ENCODE measurements around the gene PEA15.

The PEA15 gene, protein sequence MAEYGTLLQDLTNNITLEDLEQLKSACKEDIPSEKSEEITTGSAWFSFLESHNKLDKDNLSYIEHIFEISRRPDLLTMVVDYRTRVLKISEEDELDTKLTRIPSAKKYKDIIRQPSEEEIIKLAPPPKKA

DNA sequence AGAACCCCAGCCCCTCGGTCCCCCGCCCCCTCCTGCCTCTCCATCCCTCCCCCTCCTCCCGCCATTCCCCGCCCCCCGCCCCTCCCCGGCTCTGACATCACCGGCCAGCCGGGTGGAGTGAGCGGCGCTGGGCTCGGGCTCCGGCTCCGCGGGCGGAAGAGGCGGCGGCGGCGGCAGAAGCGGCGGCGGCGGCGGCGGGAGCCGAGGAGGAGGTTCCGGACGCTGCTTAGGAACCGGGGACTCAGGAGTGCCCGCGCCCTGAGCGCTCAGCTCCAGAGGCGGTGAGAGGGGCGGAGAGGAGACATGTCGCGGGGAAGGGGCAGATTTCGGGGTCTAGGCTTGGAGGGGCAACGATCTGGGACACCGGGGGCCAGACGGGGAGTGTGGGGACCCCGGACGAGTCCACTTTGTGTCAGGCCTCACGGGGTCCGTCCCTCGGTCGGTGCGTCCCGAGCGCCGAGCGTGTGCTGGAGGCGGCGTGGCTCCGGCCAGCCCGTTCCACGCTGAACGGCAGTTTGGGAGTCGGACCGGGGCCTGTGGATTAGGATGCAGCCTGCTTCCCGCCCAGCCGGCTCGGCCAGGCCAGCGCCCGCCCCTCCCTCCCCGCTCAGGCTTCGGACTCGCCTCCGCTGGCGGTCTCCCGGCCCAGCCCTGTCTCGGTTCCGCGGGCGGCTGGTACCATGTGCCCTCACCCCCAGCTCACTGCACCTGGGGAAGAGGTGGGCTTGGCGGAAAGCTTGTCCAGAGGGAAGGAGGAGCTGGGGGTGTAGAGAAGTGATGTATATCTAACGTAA lies at the start of gene PEA15:
PEA15 (plus strand) TSS at position 143 of the 794 bp plus-strand sequence. CDS start 6,161 bp downstream, outside the sequence.
- in situ Hi-C loops (cut with HindIII; ENCODE audit: low sequenced_read_pairs), result loop anchor here (10.0 kb wide), 1 partner anchor 61 kb away; no protein-coding TSS in a partner anchor

DNA sequence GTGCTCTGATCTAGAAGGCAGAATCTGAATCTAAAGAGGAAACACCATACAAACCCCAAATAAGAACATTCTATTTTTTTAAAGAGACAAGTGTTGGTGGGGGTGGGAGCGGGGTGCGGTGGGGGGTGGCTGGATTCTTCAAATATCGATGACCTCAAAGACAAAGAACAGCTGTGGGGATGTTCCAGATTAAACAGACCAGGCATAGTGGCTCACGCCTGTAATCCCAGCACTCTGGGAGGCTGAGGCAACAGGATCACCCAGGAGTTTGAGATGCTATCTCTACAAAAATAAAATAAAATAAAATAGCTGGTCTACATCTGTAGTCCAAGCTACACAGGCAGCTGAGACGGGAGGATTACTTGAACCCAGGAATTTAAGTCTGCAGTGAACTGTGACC lies 48.8 kb upstream of the PEA15 start:
- in situ Hi-C loops (cut with HindIII; ENCODE audit: low sequenced_read_pairs), result no loop called here

DNA sequence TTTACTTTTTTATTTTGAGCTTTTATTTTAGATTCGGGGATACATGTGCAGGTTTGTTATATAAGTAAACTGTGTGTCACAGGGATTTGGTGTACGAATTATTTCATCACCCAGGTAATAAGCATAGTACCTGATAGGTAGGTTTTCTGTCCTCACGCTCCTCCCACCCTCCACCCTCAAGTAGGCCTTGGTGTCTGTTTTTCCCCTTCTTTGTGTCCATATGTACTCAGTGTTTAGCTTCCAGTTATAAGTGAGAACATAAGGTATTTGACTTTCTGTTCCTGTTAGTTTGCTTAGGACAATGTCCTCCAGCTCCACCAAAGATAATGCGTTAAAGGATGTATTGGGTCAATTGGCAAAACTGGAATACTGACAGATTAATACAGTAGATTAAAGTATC lies 48.0 kb upstream of the PEA15 start:
- in situ Hi-C loops (cut with HindIII; ENCODE audit: low sequenced_read_pairs), result no loop called here

DNA sequence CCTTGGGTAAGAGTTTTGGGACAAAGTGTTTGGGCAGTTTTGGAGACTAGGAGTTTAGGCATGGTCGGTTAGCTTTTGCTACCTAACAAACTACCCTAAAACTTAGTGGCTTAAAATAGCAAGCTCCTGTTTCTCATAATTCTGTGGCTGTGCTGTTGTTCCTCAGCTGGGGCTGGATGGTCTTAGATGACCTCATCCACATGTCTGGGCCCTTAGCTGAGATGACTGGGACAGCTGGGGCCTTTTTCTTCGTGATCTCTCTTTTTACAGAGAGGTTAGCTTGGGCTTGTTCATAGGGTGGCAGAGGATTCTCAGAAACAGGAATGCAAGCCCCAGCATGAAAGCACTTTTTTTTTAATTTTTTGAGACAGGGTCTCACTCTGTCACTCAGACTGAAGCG lies 47.2 kb upstream of the PEA15 start:
- in situ Hi-C loops (cut with HindIII; ENCODE audit: low sequenced_read_pairs), result no loop called here

DNA sequence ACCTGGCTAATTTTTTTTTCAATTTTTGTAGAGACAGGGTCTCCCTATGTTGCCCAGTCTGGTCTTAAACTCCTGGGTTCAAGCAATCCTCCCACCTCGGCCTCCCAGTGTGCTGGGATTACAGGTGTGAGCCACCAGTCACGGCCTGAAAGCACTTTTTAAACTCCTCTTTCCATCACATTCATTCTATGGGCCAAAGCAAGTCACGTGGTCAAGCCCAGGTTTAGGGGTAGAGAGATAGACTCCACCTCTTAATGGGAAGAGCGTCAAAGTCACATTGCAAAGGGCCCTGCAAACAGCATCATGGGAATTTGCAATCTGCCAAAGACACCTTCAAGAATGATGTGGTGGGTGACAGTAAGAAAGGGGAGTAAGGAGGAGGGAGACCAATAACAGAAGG lies 46.6 kb upstream of the PEA15 start:
- in situ Hi-C loops (cut with HindIII; ENCODE audit: low sequenced_read_pairs), result no loop called here

DNA sequence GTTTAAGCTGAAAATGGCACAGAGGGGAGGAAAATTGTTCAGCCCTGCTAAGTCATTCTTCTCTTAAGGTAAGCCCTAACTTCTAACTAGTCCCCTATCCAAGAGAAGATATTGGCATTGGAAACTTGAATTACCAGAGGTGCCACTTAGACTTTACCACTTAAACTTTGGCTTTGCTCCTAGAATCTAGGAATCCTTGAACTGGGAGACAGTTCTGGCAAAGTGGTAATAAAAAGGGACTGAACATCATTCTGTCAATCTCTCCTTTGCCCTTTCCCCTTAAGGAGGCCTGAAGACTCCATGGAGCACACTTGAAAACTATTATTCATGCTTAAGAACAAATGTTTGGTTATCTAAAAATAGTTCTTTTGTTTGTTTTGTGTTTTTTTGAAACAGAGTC lies 45.3 kb upstream of the PEA15 start:
- in situ Hi-C loops (cut with HindIII; ENCODE audit: low sequenced_read_pairs), result no loop called here

DNA sequence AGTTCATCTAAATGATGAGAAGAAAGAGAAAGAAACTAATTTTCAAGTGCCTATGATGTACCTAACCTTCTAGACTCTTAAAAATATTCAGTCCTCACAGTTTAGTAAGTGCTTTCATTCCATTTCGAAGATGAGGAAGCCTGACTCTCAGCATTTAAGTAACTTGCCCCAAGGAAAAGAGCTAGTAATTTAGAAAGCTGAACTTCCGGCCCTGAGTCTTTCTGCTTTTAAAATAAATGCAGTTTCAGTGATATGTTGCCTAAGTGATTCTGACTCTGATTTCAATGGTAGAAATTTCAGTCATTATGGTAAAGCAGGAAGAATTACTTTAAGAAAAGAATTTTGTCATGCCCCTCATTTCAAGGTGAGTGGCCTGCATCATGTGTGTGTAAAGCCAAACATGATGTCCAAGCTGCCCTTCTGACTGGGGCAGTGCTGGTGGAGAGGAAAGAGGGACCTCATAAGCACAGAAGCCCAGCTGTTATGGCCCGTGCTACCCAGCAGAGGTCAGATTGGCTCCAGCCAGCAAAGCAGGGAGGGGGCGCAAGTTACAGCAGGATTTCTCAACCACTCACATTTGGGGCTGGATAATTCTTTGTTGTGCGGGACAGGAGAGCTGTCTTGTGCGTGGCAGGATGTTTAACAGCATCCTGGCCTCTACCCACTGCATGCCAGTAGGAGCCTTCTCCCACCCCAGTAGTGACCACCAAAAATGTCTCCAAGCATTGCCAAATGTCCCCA lies 43.0 kb upstream of the PEA15 start:
- in situ Hi-C loops (cut with HindIII; ENCODE audit: low sequenced_read_pairs), result no loop called here

DNA sequence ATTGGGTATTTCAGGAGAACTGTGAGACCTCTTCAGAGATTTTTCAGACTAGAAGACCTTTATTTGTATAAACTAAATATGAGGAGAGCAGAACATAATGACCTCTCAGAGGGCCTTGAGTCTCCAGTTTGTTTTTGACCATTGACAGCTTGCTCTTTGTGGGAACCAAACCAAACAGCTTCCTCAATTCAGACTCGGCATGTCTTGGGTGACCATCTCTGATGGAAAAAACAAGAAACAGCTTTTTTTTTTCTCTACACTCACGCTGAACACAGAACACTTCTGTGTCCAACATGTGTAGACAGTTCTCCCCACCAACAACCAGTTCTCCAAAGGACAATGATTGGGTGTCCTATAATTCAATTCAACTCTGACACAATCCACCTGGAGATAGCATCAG lies 42.3 kb upstream of the PEA15 start:
- in situ Hi-C loops (cut with HindIII; ENCODE audit: low sequenced_read_pairs), result no loop called here

DNA sequence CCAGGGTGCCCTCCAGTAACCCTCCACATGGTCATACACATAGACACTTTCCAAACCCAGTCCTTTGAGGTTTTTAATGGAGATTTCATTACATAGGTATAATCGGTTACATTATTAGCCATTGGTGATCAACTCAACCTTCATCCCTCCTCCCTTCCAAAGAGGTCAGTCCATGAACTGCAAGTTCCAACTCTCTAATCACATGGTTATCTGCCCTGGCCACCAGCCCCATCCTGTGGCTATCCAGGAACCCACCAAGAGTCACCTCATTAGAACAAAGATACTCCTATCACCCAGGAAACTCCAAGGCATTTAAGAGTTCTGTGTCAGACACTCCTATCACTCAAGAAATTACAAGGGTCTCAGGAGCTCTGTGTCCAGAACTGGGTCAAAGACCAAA lies 41.6 kb upstream of the PEA15 start:
- in situ Hi-C loops (cut with HindIII; ENCODE audit: low sequenced_read_pairs), result no loop called here

DNA sequence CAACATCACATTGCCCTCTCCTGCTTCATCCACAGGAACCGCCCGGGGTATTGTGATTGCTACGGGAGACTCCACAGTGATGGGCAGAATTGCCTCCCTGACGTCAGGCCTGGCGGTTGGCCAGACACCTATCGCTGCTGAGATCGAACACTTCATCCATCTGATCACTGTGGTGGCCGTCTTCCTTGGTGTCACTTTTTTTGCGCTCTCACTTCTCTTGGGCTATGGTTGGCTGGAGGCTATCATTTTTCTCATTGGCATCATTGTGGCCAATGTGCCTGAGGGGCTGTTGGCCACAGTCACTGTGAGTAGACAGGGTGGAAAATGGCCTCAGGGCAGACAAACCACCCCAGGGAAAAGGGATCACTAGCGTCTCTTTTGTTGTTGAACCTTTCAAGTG lies 41.1 kb upstream of the PEA15 start:
- in situ Hi-C loops (cut with HindIII; ENCODE audit: low sequenced_read_pairs), result no loop called here

DNA sequence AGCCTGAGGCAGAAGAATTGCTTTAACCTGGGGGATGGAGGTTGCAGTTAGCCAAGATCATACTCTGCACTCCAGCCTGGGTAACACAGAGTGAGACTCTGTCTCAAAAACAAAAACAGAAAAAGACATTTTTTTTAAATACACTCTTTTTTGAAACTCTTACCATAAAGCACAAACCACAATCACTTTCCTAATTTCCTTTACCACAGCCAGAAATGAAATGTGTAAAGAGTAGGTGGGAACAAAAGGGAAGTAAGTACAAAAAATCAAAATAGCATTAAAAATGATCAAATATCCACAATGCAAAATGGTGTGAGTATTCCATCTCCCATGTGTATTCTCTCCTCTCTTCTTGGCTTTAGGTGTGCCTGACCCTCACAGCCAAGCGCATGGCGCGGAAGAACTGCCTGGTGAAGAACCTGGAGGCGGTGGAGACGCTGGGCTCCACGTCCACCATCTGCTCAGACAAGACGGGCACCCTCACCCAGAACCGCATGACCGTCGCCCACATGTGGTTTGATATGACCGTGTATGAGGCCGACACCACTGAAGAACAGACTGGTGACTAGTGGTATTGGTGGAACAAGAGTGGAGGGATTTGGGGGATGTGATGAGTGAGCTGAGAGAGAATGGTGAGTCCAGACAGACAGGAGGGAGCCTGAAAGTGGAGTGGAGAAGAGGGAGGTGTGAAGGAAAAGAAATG lies 38.9 kb upstream of the PEA15 start:
- in situ Hi-C loops (cut with HindIII; ENCODE audit: low sequenced_read_pairs), result no loop called here

DNA sequence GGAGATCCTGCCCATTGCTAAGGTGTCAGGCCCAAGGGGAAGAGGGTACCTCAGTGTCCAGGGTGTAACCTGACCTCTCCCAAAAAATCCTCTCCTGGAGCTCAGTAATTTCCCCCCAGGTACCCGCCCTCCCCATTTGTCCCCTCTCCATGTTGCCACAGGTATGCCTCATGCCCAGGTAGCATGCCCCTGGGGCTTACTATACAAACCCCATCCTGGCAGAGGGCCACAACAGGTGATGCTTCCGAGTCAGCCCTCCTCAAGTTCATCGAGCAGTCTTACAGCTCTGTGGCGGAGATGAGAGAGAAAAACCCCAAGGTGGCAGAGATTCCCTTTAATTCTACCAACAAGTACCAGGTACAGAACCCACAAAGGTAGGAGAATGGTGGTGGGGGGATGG lies 38.1 kb upstream of the PEA15 start:
- in situ Hi-C loops (cut with HindIII; ENCODE audit: low sequenced_read_pairs), result no loop called here

DNA sequence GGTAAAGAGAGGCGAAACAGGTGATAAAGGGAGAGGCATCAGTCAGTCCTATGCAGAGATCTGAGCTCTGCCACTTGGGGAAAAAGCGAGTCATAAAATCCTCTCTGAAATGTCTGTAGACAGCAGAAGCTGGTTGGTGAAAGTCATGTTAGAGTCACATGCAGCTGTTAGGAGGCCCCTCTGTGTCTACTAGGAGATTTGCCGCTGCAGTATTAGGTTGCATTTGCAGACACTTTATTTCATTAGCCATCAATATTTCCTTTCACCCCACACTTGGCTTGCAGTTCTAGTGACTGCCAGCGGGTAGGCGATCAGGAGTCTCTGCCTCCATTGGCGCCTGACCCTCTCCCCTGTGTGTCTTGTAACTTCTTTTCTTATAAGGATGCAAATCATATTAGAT lies 37.6 kb upstream of the PEA15 start:
- in situ Hi-C loops (cut with HindIII; ENCODE audit: low sequenced_read_pairs), result no loop called here

DNA sequence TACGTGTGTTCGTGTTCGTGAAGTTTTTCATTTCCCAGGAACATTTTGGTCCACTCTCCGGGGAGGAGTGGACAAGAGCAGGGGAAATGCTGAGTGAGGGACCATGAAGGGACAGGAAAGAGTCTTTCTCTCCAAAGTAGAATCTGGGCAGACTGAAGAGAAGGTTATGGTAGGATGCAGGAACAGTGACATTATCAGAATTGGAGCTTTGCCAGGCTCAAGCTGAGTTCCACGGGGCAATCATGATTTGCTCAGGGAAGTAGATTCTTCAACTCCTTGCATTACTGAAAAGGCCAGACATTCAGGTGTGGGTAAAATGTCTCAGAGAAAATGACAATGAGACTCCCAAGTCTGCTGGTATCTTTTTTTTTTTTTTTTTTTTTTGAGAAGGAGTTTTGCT lies 37.2 kb upstream of the PEA15 start:
- in situ Hi-C loops (cut with HindIII; ENCODE audit: low sequenced_read_pairs), result no loop called here

DNA sequence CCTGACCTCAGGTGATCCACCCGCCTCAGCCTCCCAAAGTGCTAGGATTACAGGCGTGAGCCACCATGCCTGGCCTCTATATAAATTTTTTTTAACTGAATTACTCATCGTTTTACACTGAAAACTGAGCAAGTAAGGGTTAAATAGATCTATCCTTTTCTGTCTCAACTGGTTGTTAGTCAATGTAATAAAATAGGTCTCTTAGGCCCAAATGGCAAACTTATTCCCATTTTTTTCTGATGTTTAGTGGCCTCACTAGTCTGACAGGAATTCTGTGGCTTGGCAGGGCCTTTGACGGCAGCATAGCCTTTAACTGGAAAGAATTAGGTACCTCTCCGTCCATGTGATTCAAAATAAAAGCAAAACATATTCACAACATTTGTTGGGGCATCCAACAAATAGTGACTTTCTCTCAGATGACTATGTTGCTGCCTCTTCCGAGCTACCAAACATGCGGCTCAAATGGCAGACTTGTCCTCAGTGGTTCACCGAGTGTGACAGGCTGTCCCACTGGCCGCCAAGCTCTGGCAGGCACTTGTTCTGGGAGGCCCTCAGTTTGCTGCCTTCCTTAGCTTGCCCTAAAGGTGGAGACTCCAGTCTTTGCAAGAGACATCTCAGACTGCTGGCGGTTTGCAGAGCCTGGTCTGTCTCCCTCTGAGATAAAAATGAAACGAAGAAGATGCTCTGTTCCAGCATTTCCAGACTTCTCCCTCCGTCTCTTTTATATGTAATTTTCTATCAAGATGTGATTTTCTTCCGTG lies 36.4 kb upstream of the PEA15 start:
- in situ Hi-C loops (cut with HindIII; ENCODE audit: low sequenced_read_pairs), result no loop called here

DNA sequence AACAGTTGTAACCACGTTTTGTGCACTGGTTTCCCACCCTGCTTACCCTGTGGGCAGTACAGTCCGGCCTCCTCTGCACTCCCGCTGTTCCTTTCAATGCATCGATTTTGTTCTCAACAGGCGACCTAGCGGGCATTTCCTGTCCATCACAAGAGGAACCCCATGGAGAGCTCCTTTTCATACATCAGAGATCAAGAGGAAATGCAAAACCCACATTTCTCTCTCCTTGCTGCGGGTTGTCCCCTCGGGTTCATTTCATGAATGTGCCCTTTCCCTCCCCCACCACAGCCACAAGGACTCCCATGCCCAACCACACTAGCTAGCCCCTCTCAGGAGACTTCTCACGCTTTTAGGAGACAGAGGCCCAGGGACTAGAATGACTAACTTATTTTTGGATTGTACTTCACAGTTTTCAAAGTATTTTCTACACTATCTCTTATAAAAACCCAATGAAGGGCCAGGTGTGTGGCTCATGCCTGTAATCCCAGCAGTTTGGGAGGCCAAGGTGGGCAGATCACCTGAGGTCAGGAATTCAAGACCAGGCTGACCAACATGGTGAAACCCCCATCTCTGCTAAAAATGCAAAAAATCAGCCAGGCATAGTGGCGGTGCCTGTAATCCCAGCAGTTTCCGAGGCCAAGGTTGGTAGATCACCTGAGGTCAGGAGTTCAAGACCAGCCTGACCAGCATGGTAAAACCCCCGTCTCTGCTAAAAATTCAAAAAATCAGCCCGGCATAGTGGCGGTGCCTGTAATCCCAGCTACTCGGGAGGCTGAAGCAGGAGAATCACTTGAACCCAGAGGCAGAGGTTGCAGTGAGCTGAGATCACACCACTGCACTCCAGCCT lies 35.4 kb upstream of the PEA15 start:
- in situ Hi-C loops (cut with HindIII; ENCODE audit: low sequenced_read_pairs), result no loop called here

DNA sequence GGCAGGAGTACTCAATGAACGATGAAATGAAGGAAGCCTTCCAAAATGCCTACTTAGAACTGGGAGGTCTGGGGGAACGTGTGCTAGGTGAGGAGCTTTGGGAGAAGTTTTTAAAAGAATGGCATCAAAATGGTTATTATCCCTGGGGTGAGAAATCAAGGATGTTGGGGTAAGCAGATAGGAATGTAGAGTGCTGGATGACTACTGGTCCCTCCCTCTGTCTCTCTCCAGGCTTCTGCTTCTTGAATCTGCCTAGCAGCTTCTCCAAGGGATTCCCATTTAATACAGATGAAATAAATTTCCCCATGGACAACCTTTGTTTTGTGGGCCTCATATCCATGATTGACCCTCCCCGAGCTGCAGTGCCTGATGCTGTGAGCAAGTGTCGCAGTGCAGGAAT lies 33.8 kb upstream of the PEA15 start:
- in situ Hi-C loops (cut with HindIII; ENCODE audit: low sequenced_read_pairs), result no loop called here

DNA sequence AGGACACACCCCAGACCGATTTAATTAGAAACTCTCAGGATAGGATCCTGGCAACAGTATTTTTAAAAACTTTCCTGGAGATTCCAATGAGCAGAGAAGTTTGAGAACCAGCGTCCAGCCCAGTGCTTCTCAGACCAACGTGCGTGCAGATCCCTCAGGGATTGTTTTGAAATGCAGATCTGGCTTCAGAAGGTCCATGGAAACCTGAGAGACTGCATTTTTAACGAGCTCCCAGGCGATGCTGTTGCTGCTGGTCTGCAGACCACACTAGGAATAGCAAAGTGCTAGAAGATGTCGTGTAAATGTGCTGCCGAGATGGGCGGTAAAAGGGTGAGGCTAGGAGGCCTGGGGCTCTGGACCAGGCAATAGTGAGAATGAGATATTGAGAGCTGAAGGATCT lies 33.2 kb upstream of the PEA15 start:
- in situ Hi-C loops (cut with HindIII; ENCODE audit: low sequenced_read_pairs), result no loop called here

DNA sequence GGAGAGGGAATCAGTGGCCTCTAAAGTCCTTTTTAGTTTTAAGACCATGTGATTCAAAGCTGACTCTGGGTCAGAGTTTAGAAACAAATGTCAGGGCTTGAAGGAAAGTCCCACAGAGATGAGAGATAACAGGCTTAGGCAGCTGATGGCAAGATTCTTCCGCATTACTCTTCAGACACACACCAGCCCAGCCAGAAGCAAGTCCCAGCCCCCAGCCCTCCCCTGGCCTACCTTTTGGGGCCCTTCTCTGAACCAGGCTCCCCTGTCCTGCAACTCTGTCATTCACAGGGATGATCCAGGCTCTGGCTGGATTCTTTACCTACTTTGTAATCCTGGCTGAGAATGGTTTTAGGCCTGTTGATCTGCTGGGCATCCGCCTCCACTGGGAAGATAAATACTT lies 28.0 kb upstream of the PEA15 start:
- in situ Hi-C loops (cut with HindIII; ENCODE audit: low sequenced_read_pairs), result no loop called here

DNA sequence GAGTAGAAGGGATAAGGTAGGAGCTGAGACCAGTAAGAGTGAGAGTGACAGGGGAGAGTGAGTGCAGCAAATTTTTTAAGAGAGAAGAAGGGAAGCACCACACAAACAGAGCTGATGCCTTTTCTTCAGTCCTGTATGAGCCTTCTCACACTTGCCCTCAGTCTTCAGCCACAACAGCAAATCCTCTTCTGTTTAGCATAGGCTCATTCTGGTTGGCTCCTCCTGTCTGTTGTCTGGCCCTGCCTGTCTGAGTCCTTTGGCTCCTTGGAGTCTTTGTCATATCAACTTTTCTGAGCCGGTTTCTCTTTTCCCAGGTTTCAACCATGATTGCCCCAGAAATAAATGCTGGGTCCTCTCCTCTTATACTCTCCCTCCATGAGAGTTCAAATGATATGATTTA lies 27.5 kb upstream of the PEA15 start:
- in situ Hi-C loops (cut with HindIII; ENCODE audit: low sequenced_read_pairs), result no loop called here

Data from DLD1 (cell line).